GM21390 (cell line): ENCODE measurements around the gene NDFIP2.
"Not testable (repeated sequence)": the region's sequence is repeated elsewhere in the genome, so short reads cannot be mapped to it uniquely, and the experiment has no call there.

ENCODE experiments used
- ATAC-seq: cut with Tn5 transposase; IDR thresholded peaks from one replicate; pipeline ENCODE4 v1.9.1; 2021; ENCODE audit not compliant: unreplicated experiment

Gene NDFIP2

GRCh38 chr13:79589603-79590393 lies 108.8 kb downstream of the NDFIP2 start:
- no peak for ATAC-seq

DNA sequence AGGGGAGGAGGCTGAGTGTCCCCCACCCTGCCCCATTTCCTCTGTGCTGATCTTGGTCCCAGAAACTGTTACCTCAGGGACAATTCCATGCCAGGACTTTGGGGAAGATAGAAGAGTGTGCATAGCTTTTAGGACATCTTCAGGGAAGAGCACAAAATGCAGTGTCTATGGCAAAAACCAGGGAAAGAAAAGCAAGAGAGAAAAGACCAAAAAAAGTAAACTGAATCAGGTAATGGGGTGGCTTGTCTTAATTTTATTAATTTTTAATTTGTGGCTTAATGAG lies 109.4 kb downstream of the NDFIP2 start:
- no peak for ATAC-seq

DNA sequence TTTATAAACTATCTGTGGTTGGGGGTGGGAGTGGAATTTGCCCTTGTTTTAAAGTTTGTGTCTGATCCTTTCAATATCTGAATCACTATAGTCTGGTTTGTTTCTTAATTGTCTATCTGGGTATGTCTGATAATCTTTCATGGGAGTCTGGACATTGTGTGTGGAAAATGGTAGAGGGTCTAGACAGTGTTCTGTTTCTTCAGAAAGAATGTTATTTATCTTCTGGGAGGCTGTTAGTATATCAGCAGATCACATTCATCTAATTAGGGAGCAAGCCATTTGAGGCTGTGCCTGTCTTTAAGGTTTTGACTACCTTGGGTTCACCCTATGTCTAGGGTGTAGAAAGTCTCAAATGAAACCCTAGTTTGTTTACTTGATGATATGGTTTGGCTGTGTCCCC lies 110.5 kb downstream of the NDFIP2 start:
- no peak for ATAC-seq

GRCh38 chr13:79593121-79593520 lies 112.2 kb downstream of the NDFIP2 start:
- no peak for ATAC-seq

GRCh38 chr13:79593641-79594275 lies 112.8 kb downstream of the NDFIP2 start:
- no peak for ATAC-seq

DNA sequence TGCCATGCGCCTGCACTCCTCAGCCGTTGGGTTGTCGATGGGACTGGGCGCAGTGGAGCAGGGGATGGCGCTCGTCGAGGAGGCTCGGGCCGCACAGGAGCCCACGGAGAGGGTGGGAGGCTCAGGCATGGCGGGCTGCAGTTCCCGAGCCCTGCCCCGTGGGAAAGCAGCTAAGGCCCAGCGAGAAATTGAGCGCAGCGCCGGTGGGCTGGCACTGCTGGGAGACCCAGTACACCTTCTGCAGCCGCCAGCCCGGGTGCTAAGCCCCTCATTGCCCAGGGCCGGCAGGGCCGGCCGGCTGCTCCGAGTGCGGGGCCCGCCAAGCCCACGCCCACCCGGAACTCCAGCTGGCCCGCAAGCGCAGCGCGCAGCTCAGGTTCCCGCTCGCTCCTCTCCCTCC lies 119.2 kb downstream of the NDFIP2 start:
- ATAC-seq, result not testable (repeated sequence)

DNA sequence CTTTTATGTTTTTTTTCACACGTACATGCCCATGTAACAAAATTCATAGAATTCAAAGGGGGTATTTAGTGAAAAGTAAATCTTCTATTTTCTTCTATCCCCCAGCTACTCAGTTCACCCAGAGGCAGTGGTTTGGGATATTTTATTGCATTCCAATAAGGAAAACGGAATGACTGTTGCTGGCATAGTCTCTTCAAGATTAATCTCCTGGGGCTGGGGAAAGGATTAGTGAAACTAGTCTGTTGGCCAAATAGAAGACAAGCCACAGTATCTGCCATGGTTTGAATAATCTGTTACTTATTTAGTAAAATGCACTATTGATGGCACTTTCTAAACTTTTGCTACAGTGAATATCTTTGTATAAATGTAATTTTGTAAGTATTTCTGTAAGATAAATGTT lies 122.0 kb downstream of the NDFIP2 start:
- no peak for ATAC-seq

DNA sequence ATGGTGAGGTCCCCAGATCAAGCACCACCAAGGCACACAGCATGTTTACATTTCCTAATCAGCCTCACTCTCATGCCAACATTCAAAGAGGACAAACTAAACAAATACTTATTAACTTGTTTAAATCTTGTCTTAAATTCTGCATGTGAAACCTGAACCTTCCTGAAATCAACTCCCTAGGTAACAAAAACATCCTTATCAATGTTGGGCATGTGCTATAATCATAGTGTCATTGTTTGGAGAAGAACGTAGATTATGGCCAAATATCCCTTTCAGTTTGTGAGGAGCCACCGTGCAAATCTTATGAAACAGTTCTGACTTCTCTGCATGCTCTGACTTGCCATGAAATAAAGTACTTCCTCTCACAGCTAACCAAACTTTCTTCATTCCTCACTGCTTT lies 123.8 kb downstream of the NDFIP2 start:
- no peak for ATAC-seq
